NCI-H69 (cell line): ENCODE measurements around the gene RBM8A.
A peak's percentile ranks its signal among the peaks of the same experiment; 100 is the strongest.

Experiments used
- DNase-seq: peaks from one replicate; lab custom pipeline; 2025; lab: John Stamatoyannopoulos, UW

RBM8A gene

DNA sequence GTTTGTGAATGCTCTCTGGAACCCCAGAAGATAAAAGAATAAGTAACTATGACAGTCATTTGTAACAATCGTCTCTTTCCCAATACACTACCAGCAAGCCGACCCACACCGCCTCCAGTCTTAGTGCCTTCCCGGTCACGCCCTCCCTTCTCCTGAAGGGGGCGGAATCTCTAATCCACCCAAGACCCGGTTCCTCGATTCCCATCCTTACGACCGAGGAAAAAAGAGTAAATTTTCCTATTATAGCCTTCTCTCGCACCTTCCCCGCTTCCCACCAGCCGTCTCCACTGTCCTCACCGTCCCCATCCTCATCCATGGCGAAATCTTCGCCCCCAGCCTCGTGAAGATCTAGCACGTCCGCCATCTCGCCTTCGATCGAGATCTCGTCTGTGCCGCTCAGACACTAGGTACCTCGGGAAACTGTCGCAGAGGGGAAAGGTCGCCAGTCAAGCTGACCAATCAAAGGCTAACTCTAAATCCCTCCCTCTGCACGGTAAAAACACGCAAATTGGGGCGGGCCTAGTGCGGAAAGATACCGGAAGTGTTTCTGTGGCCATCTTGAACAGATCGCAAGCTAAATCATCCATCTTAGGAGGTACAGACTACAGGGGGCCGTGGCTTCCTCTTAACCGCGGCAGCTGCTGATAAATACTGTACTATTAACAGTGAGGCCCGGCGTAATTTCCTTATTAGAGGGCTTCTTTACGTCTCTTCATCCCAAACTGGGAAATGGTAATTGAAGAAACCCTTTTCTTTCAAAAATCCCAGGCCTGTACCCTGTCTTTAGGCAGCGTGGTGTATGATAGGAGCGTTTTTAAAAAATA is at the start of gene RBM8A:
Gene RBM8A (minus strand): TSS at position 422 of the 824 bp plus-strand sequence. CDS start 58 bp downstream, at position 364.
- DNase-seq = peak; percentile 99

DNA sequence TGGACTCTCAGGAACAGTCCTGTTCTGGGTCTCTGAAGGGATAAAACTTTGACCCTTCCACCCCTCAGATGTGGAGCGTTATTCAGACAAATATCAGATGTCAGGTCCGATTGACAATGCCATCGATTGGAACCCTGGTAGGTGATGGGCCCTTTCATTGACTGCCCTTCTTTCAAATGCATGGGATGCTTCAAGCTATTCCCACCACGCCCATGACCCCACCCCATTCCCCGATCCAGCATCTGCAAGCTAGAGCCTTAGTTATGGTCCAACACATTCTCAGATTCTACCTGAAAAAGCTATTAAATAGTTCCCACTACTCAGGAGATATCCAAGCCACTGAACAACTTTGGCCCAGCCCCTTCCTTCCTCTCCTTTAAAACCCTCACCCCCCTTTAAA is 49.7 kb upstream of the RBM8A start:
- no peak for DNase-seq

DNA sequence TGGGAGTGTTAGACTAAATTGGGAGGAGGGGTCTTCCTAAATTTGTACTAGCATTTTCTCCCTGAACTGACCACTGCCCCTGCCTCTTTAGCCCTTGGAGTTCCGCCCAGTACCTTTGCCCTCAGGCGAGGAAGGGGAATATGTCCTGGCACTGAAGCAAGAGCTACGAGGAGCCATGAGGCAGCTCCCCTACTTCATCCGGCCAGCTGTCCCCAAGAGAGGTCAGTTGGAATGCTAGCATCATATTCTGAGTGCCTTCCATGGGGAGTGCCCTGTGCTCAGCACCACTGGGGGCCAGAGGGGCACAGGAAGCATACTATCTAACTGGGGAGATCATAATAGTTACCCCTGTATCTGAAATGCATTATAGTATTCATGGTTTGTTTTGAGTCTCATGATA is 47.9 kb upstream of the RBM8A start:
- no peak for DNase-seq

DNA sequence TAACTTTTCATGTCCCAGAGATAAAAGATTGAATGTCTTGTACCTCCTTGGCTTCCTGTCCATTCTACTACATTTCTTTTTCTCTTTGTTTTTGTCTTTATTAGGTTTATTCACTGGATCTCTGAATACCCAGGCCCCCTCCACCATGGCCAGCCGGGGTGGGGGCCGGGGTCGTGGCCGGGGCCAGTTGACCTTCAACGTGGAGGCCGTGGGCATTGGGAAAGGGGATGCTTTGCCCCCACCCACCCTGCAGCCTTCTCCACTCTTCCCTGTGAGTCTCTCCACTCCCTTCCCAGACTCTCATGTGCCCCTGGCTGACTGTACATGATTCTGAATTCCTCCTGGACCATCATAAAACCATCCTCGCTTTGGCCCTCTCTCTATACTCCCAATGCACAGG is 47.4 kb upstream of the RBM8A start:
- DNase-seq = no peak

DNA sequence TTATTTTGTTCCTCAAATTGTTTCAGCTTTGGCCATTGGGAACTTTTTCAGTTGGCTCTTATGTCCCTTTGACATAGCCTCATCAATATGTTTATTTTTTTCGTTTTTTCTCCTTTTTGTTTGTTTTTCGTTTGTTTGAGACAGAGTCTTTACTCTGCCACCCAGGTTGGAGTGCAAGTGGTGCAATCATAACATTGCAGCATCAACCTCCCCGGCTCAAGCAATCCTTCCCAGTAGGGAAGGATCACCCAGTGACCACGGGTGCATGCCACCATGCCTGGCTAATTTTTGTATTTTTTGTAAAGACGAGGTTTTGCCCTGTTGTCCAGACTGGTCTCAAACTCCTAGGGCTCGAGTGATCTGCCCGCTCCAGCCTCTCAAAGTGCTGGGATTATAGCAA is 45.3 kb upstream of the RBM8A start:
- no peak for DNase-seq

DNA sequence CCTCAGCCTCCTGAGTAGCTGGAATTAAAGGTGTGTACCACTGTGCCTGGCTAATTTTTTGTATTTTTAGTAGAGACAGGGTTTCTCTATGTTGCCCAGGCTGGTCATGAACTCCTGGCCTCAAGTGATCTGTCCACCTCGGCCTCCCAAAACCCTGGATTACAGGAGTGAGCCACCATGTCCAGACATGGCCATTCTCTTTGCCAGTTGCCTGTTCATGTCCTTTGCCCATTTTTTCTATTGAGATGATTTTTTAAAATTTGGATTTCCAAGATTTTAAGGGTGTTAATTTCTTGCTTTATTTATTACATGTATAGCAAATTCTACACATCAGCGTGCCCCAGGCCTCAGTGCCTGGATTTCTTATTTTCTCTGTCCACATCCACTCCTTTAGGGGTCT is 40.0 kb upstream of the RBM8A start:
- DNase-seq = no peak

DNA sequence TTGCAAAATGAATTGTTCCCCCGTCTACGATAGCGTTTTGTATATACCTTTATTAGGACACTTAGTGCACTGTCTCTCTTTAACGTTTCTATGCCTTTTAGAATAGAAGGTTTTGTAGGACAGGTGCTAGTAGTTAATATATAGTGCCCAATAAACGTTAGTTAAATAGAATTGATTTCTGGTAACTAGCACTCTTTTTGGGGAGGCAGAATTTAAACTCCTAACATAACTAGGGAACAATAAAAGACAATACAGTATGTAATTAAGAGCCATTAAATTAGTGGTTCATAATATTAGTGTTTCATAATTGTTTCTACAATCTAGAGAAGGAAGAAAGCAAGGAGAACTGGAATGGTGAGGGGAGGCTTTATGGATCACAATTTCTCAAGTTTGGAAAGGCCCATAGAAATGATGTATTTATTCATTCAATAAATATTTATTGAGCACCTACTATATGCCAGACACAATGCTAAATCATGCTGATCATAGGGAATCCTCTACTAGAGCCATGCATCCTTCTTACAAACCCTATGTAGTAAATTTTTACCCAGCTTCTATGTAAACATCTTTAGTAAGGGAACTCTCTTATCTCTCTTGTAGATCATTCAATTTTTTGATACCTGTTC is 37.9 kb upstream of the RBM8A start:
- no peak for DNase-seq

DNA sequence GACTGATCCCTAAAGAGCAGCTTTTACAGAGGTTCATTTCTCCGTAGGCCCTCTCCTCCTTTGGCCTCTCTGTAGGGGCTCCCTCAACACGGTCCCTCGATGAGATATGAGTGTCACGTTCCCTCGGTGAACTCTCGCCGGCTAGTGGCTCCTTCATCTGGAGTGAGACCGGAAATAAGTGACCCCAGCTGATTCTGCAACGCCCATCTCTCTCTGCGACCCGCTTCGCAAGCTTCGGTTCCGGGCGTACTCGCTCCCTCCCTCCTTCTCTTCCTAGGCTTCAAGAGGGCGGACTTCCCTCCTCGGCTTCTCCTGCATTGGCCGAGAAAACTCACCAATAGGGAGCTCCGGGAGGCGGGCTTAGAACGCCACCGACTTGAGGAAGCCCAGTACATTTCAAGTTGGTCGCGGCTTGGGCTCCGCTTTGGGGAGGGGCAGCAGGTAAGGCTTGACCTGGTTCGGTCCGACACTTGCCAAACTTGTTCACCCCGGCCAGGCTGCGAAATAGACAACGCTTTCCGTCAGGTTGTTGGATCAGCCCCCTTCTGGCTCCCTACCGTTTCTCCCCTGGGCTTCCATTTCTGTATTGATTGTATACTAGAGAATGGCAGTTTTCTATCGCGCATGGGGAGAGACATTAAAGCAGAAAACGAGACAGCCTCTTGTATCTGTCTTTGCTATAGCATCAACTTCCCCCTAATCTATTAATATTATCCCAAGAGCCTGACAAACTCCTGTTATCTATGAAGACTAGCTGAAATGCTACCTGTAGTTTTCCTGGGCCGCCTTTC is 37.2 kb upstream of the RBM8A start, which contains the start of the genes ANKRD34A and POLR3GL:
Gene ANKRD34A (minus strand): TSS at position 248 of the 791 bp plus-strand sequence. CDS start 2,816 bp downstream, outside the sequence.
Gene POLR3GL (plus strand): TSS at position 363 of the 791 bp plus-strand sequence. CDS start 10,176 bp downstream, outside the sequence.
- DNase-seq = peak; percentile 98

DNA sequence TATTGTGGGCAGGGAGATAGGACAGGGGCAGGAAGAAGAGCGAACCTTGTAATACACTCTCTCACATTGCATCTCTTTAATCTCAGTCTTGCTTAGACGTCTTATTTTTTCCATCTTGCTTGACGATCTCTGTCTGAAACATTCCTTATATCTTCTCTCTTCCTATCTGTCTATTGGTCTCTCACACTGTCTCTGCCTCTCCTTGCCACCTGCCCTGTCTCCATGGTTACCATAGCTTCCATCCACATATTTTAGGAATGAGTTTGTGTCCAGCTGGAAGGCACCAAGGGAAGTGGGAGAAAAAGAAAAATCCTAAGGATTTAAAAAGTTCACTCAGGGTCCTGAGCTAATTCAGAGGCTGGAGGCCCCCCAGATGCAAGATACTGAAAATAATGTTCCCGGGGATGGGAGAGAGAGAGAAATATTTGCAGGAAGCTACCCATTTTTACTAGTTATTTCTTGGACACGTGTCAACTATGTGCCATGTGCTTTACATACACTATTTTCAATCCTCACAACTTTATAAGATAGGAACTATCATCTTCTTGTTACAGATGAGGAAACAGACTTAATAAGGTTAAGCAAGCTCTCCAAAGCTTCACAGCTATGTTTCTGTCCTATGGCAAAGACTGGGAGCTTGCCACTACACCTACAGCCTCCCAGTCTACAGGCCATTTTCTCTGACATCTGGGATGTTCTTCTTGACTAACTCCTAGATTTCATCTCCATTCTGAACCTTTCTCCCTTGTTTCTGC is 36.2 kb upstream of the RBM8A start:
- DNase-seq = peak; percentile 56

DNA sequence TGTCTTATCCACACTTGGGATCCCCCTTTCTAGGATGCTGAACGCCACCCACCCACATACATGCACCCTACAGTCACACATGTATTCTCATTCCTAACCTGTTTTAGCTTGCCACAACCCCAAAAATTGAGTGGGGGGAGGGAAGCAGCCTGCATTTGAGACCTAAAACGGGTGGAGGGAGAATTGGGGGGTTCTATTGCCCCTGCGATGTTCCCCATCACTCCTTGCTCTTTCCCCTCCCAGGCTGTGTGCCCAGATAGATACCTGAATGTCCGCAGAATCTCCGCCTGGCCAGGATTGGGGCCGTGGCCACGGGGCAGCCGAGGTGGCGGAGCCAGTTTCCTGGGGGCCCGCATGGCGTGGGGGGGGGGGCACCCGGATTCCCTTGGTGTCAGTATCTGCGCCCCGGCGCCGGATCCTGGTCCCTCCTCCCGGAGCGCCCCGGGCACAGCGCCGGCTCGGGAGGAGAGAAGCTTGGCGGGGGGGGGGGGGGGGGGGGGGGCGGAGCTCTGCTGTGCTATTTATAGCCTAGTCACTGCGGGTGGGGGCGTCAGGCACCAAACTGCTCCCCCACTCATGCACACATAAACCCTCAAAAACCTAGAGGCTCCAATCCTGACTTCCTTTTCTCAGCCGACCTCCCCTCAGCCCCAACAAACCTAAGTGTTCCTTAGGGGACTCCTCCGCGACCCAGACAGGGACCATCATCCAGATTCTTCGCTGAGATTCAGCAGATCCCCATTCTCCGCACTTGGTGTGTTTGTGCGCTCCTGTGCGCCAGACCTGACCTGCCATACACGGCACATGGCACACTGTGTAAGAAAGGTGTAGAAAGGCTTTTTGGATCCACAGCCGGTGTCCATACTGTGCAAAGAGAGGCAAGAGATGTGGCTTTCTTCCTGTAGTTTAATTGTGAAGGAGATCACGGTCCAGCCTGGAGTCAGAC is 35.1 kb upstream of the RBM8A start:
- DNase-seq = peak; percentile 67

DNA sequence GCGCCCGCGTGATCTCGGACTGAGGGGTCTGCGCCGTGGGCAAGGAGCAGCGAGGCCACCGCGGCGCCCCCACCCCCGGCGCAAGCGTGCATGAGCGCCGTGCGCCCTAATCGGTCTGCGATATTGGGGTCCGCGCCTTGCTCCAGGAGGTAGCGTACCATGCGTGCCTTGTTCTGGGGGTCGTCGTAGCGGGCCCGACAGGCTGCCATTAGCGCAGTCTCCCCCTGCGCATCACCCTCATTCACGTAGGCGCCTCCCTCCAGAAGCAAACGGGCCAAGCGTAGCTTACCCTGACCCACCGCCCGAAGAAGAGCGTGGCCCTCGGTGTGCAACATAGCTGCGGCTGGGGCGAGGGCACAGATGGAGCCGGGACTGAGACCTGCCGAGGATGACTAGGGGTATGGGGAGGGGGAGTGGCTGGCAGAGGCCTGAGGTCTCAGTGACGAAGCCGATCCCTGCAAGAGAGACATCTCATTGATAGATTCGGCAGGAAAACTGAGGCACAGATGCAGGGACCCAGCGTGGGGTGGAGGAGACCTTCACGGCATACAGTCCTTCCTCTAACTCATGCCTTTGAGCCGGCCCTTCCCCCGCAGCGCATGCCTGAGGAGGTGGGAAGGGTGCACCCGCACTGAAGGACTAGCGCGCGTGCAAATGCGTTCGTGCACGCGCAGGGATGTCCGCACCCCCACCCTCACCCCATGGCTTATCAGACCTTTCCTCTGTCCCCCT is 34.3 kb upstream of the RBM8A start:
- DNase-seq = peak; percentile 63

DNA sequence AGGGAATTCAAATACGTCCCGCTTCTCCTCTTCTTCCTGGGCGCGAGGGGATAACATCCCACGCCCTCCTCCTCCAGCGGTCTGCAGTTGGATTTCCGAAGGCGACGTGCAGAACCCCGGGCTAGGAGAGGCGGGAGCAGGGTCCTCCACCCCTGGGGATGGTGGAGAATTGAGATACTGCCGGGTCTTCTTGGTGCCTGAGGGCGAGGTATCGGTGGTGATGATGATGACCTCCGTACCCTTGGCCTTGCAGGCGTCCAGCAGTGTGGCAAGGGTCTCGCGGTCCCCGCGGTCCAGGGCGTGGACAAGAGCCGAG is 33.8 kb upstream of the RBM8A start:
- peak; percentile 45 for DNase-seq

DNA sequence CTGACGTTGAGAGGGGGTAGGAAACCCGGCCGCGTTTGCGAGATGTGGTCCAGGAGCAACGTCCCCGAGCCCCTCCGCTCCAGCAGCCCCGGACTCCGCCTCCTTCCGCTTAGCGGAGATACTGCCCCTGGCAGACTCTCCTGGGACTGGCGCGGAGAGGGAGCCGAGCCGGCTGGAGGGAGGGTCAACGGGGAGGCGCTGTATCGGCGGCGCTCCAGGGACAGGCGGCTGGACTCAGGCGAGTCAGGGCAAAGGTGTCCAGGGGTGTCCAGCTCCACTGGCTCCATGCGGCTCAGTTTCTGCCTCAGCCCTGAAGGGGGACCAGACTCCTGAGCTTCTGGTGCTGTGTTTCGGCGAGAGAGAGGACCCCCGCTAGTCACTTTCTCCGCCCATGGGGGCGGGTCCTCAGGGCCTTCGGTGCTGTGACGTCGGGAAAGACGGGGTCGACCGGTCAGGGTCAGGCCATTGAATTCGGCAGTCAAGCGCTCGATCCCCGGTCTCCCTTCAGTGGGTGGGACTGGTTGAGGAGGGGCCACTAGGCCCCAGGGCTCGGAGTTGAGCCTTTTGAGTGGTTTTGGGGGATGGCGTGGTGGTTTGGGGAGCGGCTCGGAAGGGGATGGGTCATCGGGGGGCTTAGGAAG is 33.3 kb upstream of the RBM8A start:
- DNase-seq = peak; percentile 89

DNA sequence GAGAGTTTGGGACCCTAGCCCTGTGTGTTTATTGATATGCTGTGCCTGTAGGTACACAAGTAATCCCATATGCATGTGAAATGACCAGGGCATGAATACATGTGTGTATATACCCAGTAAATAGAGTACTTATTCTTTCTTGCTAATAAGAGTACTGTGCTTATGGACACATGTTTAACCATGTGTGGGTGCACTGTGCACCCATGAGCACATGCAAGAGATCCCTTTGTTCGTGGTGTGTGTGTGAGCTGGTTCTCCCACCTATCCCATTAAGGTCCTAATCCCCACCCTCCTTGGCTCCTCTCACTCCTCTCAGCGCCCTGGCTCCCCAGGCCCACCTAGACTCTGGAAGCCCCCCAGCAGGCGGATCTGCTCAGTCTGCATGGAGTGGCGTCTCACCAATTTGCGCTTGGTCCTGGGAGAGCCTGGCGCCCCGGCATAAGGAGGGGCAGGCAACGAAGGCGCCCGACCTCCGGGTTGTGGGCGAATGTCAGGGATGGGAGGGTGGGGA is 32.7 kb upstream of the RBM8A start:
- no peak for DNase-seq

DNA sequence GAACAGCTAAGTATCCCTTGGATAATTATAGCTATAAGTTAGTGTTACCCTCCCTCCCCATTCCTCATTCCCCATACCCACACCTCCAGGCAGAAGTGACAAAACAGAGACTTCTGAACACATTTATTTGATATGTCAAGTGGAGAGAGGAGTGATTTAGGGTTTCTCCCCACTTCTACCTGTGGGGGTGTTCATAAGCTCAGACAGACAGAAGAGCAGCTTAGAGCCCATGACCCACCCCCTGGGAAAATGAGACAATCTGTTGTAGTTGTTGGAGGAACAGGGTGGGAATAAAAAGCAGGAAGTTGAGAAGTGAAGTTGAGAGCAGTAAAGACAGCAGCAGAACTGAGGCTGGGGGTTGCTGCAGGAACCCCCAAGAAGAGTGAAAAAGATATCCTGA is 32.0 kb upstream of the RBM8A start:
- no peak for DNase-seq

DNA sequence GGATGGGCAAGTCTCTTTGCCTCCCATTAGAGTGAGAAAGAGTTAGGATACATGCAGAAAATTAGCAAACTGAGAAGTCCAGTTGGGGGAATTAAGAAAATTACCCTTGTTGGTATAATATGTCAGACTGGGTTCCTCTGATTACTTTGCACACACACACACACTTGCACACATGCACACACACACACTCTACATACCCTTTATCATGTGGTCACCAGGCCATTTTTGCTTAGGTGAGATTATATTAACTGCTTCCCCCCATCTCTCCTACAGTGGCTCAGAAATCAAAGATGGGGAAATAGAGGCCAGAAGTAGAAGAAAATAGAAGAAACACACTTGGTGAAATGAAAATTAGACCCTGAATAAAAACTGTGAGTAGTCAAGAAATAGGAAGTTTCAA is 31.4 kb upstream of the RBM8A start:
- no peak for DNase-seq

DNA sequence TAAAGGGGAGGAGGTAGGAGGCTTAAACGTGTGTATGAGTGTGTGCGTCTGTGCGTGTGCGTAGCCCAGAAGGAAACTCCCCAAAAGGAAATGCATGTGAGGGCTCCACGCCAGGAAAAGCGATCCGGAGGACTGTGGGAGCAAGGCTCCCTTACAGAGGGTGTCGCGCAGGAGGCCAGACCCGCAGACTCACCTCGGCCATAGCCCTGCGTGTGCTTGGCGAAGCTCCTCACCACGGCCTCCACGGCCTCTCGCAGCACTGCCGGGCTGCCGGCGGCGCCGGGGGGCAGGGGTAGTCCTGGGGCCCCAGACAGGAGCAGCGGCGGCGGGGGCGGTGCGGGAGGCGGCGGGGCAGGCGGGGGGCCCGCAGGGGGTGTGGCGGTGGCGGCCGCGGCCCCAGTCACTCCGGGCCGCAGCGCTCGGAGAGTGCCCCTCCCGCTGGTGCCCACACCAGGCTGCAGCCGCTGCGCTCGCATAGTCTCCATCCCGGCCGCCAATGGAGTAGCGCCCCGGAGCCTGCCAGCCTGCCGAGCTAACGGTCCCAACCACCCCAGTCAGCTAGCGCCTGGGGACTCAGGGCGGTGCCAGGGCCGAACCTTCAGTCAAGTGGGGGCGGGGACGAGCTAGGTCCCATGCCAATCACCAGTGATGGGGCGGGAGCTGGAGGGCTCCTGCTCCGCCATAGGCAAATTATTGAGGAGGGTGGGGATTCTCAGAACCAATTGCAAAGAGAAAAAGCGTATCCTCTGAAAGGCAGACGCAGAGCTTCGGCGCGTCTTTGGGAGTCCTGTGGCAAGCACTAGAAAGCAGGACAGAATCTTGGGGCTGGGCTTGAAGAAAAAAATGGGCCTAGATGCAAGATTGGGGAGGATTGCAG is 30.4 kb upstream of the RBM8A start, which contains the start of gene LIX1L:
Gene LIX1L (minus strand): TSS at position 575 of the 877 bp plus-strand sequence. CDS start 90 bp downstream, at position 485.
- peak; percentile 99 for DNase-seq

DNA sequence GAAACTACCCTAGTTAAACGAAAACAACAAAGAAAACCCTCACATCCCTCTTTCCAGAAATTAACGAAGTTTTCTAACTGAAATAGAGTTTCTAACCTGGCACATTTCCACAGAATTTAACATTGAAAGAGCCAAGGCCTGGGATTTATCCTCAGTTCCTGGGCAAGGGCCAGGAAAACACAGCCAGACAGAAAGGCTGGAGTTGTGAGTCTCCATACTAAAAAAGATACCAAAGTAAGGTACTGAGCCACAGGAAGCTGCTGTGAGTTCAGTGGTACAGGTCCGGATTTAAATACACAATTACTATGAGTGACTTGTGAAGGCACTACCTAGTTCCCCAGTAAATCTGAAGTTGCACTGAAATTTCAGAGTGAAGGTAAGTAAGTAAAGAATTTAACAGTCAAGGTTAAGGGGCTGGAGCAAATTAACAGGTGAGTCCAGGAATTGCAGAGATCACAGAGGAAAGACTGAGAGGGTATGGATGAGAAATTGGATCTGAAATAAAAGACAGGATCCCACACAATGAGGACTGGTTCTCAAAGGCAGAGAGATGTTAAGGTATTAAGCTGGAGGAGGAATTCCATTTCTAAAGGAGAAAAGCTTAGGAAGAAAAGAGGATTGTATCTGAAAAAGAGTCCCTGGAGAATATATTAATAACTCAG is 29.6 kb upstream of the RBM8A start:
- DNase-seq = no peak
